Activated naive CD4-positive, alpha-beta T cell treated with anti-CD3 and anti-CD28 coated beads for 36 hours (primary cell): ENCODE measurements around the gene ZNF710. TPM values are rescaled to one million over a fixed set of nuclear protein-coding genes. Genes with fewer than 3 reads are reported as not detected.

ENCODE experiments used
- CTCF ChIA-PET: fragments of 350-600 bp; sonication (Branson Sonifier 250); formaldehyde crosslinking; loops from one replicate; lab custom pipeline; 2021; ENCODE audit warnings: antibody characterized with exemption; lab: Charles Lee
- DNase-seq: peaks from one replicate; pipeline ENCODE4 v3.0.0-alpha.2; 2020
- H3K27ac Mint-ChIP-seq: one replicate; pipeline ENCODE4 v1.8.0; 2021; ENCODE audit warnings: mild to moderate bottlenecking, mixed read lengths
- H3K27me3 Mint-ChIP-seq: one replicate; pipeline ENCODE4 v1.8.0; 2021; ENCODE audit warnings: low read depth, mixed read lengths
- H3K36me3 Mint-ChIP-seq: one replicate; pipeline ENCODE4 v1.8.0; 2021; ENCODE audit warnings: low read depth, mixed read lengths
- H3K4me1 Mint-ChIP-seq: one replicate; pipeline ENCODE4 v1.8.0; 2021; ENCODE audit warnings: low read depth, mixed read lengths
- H3K4me3 Mint-ChIP-seq: one replicate; pipeline ENCODE4 v1.8.0; 2021; ENCODE audit warnings: mild to moderate bottlenecking, moderate library complexity, mixed read lengths
- H3K9me3 Mint-ChIP-seq: one replicate; pipeline ENCODE4 v1.8.0; 2021; ENCODE audit warnings: mixed read lengths
- intact Hi-C: fragments of 100-400 bp; cut with micrococcal nuclease; formaldehyde crosslinking; loops from one replicate; pipeline ENCODE4 v1.15.1; 2023
- total RNA-seq, 2 experiments: library from RNA; stranded (reverse); gene quantifications; one replicate each; pipeline ENCODE4 v1.2.3, GENCODE V29; 2021

The ZNF710 gene
- total RNA-seq, 2 experiments from 2014 or later: 17.3 to 19.8 TPM

DNA sequence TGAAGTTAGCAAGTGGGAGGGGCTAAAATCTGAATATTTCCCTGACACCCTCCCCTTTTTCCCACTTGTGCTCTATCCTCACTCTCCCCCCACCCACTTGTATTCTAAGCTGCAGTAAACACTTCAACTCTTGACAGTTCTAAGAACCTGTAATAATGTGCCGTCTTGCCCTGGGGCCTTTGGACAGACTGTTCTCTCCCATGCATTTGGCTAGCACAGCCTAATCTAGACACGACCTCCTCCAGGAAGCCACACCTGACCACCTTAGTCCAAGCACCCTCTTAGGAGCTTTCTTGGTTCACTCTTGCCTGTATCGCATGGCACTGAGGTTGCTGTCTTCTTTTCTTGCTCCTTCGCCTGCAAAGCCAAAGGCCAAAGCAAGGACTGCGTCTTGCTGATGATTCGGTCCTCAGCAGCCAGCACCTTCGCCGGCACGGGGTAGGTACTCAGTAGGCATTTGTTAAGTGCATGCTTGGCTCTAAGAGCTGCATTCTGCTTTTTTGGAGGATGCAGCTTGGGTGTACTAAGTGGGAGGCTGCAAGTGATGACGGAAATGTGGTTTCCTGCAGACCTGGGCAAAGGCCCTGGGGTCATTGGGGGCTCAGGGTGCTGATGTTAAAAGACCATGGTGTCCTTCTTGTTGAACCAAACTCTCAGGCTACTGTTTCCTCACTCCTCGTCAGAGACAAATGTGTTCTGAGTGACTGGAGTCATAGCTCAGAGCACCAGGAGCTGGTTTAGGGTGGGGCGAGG lies 2.0 kb upstream of the ZNF710 start:
- no peak overlapping the region for H3K4me3 Mint-ChIP-seq
- CTCF ChIA-PET: interaction anchor here (0.6 to 0.9 kb wide), 2 partner anchors 15 to 93 kb away, joined by 3 read pairs; no protein-coding TSS in a partner anchor
- intact Hi-C loops: no loop called here
- H3K27ac Mint-ChIP-seq: no peak overlapping the region
- peaks cover 1% of the 10 kb centered on the region for H3K36me3 Mint-ChIP-seq
- no peaks in the 10 kb centered on the region for H3K9me3 Mint-ChIP-seq
- peaks cover 30% of the 10 kb centered on the region for H3K4me1 Mint-ChIP-seq
- no peaks in the 10 kb centered on the region for H3K27me3 Mint-ChIP-seq
- no peak for DNase-seq

DNA sequence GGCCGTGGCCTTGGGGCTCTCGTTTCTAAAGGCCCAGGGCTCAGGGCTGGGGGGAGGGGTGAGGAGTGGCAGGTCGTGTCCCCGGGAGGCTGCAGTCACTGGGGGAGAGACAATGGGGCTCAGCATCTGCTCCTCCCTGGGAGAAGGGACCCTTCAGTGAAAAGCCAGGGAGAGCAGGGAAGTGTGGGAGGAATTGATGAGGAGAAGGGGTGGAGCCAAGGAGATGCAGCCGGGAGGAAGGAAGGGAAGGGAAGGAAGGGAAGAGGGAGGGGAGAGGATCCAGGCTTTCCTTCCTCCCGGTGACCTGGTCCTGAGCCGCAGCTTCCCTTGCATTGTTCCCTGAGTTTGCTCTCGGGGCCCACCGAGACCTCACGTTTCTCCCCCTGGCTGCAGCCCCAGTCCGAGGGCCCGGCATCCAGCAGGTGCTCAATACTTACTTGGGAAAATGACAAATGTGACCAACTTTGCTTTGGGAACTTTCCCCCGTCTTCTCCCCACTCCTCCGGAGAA lies 1.4 kb upstream of the ZNF710 start:
- peaks cover 37% of the 10 kb centered on the region for H3K4me1 Mint-ChIP-seq
- DNase-seq: no peak
- intact Hi-C loops: loop anchor here (5.0 to 10.0 kb wide), 3 partner anchors 233 to 1375 kb away; partner anchors contain the start of genes AEN, CIB1, GDPGP1 and NGRN
- no peaks in the 10 kb centered on the region for H3K9me3 Mint-ChIP-seq
- H3K36me3 Mint-ChIP-seq: peaks cover 1% of the 10 kb centered on the region
- CTCF ChIA-PET: interaction anchor here (0.6 kb wide), 1 partner anchor 14 kb away, joined by 3 read pairs; no protein-coding TSS in a partner anchor
- no peaks in the 10 kb centered on the region for H3K27me3 Mint-ChIP-seq
- H3K27ac Mint-ChIP-seq: no peak overlapping the region
- H3K4me3 Mint-ChIP-seq: no peak overlapping the region

DNA sequence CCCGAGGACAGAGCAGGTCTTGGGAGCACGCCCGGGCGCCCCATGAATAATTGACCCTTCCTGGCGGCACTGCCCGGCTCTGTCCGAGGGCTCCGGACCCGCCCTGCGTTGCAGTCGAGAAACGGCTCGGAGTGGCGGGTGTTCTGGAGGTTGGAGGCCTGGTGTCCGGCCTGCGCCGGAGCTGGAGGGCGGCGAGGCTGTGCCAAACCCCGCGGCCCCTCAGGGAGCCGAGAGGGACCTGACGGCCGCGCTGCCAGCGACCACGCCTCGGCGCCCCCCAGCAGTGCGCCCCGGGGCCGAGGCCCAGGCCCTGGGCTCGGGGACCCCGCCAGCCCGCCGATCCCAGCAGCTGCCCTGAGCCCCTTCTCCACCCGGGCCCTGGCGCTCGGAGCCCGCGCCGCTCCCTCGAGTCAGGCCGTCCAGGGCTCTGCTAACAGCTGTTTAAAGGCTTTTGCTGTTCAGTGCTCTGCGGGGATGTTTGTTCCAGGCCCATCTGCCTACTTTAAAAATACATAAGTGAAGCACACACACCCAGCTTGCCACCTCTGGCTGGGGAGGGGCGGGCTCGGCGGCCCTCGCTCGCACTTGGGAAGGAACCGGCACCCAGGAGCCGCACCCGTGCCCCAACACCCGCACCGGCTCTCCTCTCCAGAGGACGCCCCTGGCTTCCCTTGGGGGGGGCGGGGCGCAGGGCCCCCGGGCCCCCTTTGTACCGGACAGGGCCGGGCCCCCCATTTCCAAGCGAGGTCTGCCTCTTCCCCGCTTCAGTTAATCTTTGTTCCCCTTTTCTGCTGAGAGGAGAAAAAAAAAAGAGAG lies 730 bp upstream of the ZNF710 start:
- Mint-ChIP-seq H3K4me3 (peak overlapping the region; percentile 98), H3K4me1 (peaks cover 42% of the 10 kb centered on the region), H3K27me3 (no peaks in the 10 kb centered on the region), H3K27ac (peak overlapping the region; percentile 97), H3K9me3 (no peaks in the 10 kb centered on the region), H3K36me3 (peaks cover 1% of the 10 kb centered on the region)
- CTCF ChIA-PET: no interaction called here
- DNase-seq: peak; percentile 11
- intact Hi-C loops: loop anchor here (5.0 to 10.0 kb wide), 3 partner anchors 232 to 1376 kb away; partner anchors contain the start of genes AEN, CIB1, GDPGP1 and NGRN

DNA sequence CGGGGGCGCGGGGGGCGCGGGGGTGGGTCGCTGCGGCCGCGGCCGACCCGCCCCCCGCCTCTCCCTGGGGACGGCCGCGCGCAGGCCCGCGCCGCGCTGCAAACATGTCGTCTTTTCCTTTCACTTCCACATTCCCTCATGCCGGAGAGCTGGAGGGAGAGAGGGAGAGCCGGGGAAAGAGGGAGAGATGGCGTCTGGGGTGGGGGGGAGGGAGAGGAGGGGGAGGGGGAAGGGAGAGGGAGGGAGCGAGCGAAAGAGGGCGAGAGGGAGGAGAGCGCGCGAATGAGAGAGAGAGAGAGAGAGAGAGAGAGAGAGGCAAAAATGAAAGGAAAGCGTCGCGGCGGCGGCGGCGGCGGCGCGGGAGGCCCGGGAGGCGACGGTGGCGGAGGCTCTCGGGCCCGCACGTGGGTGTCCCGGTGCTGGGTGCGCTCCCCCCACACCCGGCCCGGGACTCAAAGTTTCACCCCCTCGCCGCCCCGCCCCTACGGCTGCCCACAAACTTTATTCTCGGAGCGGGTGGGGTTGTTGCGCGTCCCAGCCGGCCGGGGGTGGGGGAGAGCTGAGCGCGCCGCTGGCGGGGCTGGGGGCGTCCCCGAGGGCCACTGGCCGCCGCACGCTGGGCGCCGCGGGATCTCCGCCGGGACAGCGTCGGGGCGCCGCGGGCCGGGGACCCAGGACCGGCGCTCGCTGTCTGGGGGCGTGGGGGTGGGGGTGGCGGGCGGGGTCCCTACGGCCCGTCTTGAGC lies 731 bp downstream of the ZNF710 start:
- peak; percentile 70 for DNase-seq
- H3K4me1 Mint-ChIP-seq: peaks cover 57% of the 10 kb centered on the region
- peak overlapping the region; percentile 82 for H3K4me3 Mint-ChIP-seq
- CTCF ChIA-PET: interaction anchor here (1.1 kb wide), 1 partner anchor 8 kb away, joined by 4 read pairs; no protein-coding TSS in a partner anchor
- peak overlapping the region; percentile 75 for H3K27ac Mint-ChIP-seq
- no peaks in the 10 kb centered on the region for H3K27me3 Mint-ChIP-seq
- intact Hi-C loops: loop anchor here (5.0 to 10.0 kb wide), 3 partner anchors 230 to 1377 kb away; partner anchors contain the start of genes AEN, CIB1, GDPGP1 and NGRN
- peaks cover 1% of the 10 kb centered on the region for H3K36me3 Mint-ChIP-seq
- H3K9me3 Mint-ChIP-seq: no peaks in the 10 kb centered on the region

DNA sequence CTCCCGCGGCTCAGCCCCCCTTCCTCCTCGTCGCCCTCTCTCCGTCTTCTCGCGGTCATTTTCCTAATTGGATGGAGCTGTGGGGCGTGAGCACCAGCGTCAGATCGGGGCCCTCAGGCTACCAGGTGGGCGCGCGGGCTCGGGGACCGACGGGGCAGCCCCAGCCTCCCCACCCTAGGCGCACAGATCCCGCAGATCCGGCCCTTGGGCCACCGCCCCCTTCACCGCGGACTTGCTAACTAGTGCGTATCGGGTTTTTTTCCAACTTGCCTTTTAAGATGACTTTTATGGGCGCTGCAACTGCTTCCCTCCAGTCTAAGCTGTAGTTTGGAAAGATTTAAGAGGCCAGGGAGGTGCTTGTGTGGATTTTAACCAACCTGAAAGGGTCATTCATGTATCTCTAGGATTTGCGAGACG lies 1.3 kb downstream of the ZNF710 start:
- peak; percentile 49 for DNase-seq
- CTCF ChIA-PET: interaction anchor here (0.6 kb wide), 1 partner anchor 428 kb away, joined by 3 read pairs; no protein-coding TSS in a partner anchor
- H3K4me3 Mint-ChIP-seq: peak overlapping the region; percentile 82
- peaks cover 62% of the 10 kb centered on the region for H3K4me1 Mint-ChIP-seq
- peak overlapping the region; percentile 78 for H3K27ac Mint-ChIP-seq
- peaks cover 1% of the 10 kb centered on the region for H3K36me3 Mint-ChIP-seq
- no peaks in the 10 kb centered on the region for H3K9me3 Mint-ChIP-seq
- intact Hi-C loops: loop anchor here (5.0 to 10.0 kb wide), 3 partner anchors 230 to 1378 kb away; partner anchors contain the start of genes AEN, CIB1, GDPGP1 and NGRN
- H3K27me3 Mint-ChIP-seq: no peaks in the 10 kb centered on the region

DNA sequence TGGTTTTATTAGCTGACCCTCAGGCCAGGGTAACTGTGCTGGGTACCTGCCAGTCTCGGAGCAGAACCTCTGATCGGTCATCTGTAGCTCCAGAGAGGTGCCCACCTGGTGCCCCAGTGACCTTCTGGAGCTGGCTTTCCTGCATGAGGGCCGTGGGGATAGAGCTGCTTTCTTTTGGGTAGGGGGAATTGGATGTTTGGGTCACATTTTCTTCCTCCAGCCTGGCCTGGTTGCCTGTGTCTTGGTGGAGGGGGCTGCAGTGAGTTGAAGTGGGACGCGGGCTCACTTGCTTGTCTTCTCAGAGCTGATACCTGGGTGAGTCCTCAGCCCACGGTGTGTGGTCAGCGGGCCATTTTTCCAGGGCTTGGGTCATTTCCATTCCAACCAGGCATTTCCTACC lies 2.6 kb downstream of the ZNF710 start:
- no peak for DNase-seq
- H3K4me1 Mint-ChIP-seq: peaks cover 70% of the 10 kb centered on the region
- intact Hi-C loops: loop anchor here (1.0 to 10.0 kb wide), 9 partner anchors 10 to 1379 kb away; partner anchors contain the start of genes AEN, AP3S2, CIB1 and GDPGP1
- H3K4me3 Mint-ChIP-seq: no peak overlapping the region
- H3K27ac Mint-ChIP-seq: peak overlapping the region; percentile 50
- CTCF ChIA-PET: interaction anchor here (1.6 to 2.2 kb wide), 2 partner anchors 31 to 129 kb away, joined by 5 to 13 read pairs; no protein-coding TSS in a partner anchor
- H3K9me3 Mint-ChIP-seq: no peaks in the 10 kb centered on the region
- H3K36me3 Mint-ChIP-seq: peaks cover 1% of the 10 kb centered on the region
- no peaks in the 10 kb centered on the region for H3K27me3 Mint-ChIP-seq

DNA sequence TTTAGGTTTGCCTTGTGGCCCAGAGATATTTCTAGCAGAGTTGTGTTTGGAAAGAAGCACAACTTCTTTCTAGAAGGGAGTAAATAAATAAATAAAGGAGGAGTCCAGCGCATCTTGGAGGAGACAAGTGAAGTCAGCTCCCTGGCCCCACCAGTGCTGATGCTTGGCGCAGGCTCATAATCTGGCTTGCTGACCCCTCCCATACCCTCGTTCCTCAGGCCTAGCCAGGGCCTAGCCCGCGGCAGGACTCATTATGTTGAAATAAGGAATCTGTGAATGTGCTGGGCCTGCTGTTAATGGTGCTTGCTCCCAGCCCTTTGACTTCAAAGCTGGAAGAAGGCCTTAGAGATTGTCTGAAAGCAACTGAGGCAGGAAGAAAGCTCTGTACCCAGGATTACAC lies 3.1 kb downstream of the ZNF710 start:
- H3K27ac Mint-ChIP-seq: peak overlapping the region; percentile 76
- no peaks in the 10 kb centered on the region for H3K9me3 Mint-ChIP-seq
- H3K4me3 Mint-ChIP-seq: no peak overlapping the region
- DNase-seq: no peak
- H3K36me3 Mint-ChIP-seq: peaks cover 2% of the 10 kb centered on the region
- intact Hi-C loops: loop anchor here (1.0 to 10.0 kb wide), 9 partner anchors 9 to 1379 kb away; partner anchors contain the start of genes AEN, AP3S2, CIB1 and GDPGP1
- no peaks in the 10 kb centered on the region for H3K27me3 Mint-ChIP-seq
- CTCF ChIA-PET: interaction anchor here (1.6 to 2.2 kb wide), 2 partner anchors 31 to 129 kb away, joined by 5 to 13 read pairs; no protein-coding TSS in a partner anchor
- H3K4me1 Mint-ChIP-seq: peaks cover 67% of the 10 kb centered on the region

DNA sequence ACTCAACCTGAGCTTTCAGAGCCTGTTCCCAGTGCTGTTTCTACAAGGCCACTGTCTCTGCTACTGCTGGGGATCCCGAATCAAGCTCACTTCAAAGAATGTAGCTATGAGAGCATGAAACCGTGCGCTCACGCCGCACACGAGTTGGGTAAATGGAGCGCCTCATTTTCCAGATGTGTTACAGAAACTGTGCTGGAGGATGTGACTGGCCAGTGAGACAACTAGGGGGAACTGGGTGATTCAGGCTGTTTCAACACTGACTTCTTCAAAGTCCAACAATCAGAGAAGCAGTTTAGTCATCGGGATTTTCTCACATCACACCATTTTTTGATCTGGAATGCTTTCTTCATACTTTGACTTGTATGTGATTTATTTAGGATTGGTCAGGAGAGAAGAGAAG lies 3.5 kb downstream of the ZNF710 start:
- H3K27ac Mint-ChIP-seq: peak overlapping the region; percentile 76
- peaks cover 3% of the 10 kb centered on the region for H3K36me3 Mint-ChIP-seq
- peak; percentile 83 for DNase-seq
- H3K4me1 Mint-ChIP-seq: peaks cover 69% of the 10 kb centered on the region
- no peaks in the 10 kb centered on the region for H3K27me3 Mint-ChIP-seq
- no peaks in the 10 kb centered on the region for H3K9me3 Mint-ChIP-seq
- no peak overlapping the region for H3K4me3 Mint-ChIP-seq
- CTCF ChIA-PET: interaction anchor here (0.6 to 2.2 kb wide), 3 partner anchors 30 to 130 kb away, joined by 3 to 13 read pairs (median 5); no protein-coding TSS in a partner anchor
- intact Hi-C loops: loop anchor here (1.0 to 10.0 kb wide), 9 partner anchors 9 to 1380 kb away; partner anchors contain the start of genes AEN, AP3S2, CIB1 and GDPGP1

DNA sequence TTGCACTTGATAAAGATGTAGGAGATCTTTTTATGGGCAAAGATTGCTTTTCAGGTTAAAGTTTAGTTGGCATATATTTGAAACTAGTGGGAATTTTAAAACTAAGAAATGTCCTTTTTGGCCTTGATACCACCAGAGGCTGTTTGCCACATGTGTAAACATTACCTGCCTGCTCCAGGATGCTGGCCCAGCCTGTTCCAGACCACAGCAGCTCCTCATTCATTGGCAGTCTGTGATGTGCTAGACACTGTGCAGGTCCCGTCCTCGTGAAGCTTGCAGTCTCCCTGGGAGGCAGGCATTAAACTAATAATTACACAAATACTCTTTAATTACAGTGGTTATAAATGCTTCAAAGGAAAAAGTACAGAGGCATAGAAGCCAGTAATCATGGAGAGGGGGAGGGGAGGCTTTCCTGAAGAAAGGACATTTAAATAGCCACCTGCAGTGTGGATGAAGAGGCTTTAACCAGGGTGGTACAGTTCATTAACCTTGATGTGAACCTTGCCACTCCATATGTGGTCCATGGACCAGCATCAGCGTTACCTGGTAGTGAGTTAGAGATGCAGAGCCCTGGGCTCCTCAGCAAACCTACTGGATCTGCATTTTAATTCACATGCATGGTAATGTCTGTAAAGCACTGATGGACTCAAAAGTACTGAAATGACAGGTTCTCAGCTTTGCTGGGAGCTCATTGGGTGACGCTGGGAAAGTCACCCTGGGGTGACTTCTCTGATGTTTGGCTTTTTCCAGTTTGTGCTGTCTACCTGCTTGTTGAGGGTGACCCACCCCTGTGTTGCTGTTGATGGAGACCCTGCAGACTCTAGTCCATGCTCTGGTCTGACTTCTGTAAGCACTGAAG lies 5.3 kb downstream of the ZNF710 start:
- Mint-ChIP-seq H3K4me1 (peaks cover 69% of the 10 kb centered on the region), H3K36me3 (peaks cover 5% of the 10 kb centered on the region), H3K4me3 (no peak overlapping the region), H3K27me3 (no peaks in the 10 kb centered on the region), H3K9me3 (peaks cover 1% of the 10 kb centered on the region), H3K27ac (no peak overlapping the region)
- peak; percentile 58 for DNase-seq
- CTCF ChIA-PET: interaction anchor here (0.6 kb wide), 1 partner anchor 65 kb away, joined by 5 read pairs; no protein-coding TSS in a partner anchor
- intact Hi-C loops: loop anchor here (10.0 kb wide), 1 partner anchor 1382 kb away; the partner anchor contains the start of gene AEN

DNA sequence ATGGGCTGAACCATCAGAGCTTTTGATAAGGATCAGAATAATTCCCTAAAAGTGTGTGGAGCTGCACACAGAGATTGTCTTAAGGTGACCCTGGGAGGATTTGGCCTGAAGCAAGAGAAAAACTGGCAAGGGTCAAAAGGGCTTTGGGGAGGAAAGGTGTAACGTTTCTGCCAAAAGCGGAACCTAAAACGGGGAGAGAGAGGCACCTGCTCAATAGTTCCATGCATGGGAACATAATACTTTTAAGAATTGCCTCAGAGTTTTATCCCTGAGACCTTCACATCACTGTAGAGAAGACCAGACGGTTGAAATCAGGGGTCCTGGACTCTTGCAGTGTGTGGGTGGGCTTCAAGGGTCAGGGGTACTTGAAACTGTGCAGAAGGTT lies 5.9 kb downstream of the ZNF710 start:
- intact Hi-C loops: loop anchor here (10.0 kb wide), 1 partner anchor 1382 kb away; the partner anchor contains the start of gene AEN
- Mint-ChIP-seq H3K27me3 (no peaks in the 10 kb centered on the region), H3K27ac (no peak overlapping the region), H3K9me3 (peaks cover 3% of the 10 kb centered on the region), H3K36me3 (peaks cover 10% of the 10 kb centered on the region), H3K4me1 (peaks cover 70% of the 10 kb centered on the region), H3K4me3 (no peak overlapping the region)
- CTCF ChIA-PET: interaction anchor here (0.6 kb wide), 1 partner anchor 64 kb away, joined by 5 read pairs; no protein-coding TSS in a partner anchor
- no peak for DNase-seq
